Fibroblast of lung (primary cell): ENCODE measurements around the gene USP36.

Experiments
- CTCF ChIP-seq, 2 donors: IDR thresholded peaks in 1 of 2; conservative IDR thresholded peaks in 1 of 2; 1 replicate in 1 of 2; 2 replicates in 1 of 2; pipeline ENCODE4 v1.5.1; 2011 to 2012; ENCODE audit warnings: low read length in 2 of 2, control low read depth in 1 of 2, inconsistent platforms in 1 of 2, low read depth in 1 of 2, mild to moderate bottlenecking in 1 of 2
- EZH2 ChIP-seq: IDR thresholded peaks from 2 replicates; pipeline ENCODE4 v1.5.1; 2012; ENCODE audit warnings: low read length, control low read depth, mild to moderate bottlenecking; ENCODE audit errors: missing control alignments

- no peak for TF ChIP-seq CTCF (conservative IDR thresholded peaks at IDR 0.05 in 1 of 2, IDR thresholded peaks at IDR 0.05 in 1 of 2; ENCODE audit: low read depth in 1 of 2, low read length in 2 of 2)
- no peak for TF ChIP-seq EZH2
Observed at GRCh38 chr17:78781104-78781892, 59.3 kb downstream of the USP36 start.
